ENCODE results near the gene FLVCR2. TPM values are rescaled to one million over a fixed set of nuclear protein-coding genes. Genes with fewer than 3 reads are reported as not detected.

The FLVCR2 gene
- total and polyA plus RNA-seq, 2 of the 13 experiments (the other 11 are each of a cell fraction or from before 2014, with no cell fraction given): 9.9 to 10.5 TPM

DNA sequence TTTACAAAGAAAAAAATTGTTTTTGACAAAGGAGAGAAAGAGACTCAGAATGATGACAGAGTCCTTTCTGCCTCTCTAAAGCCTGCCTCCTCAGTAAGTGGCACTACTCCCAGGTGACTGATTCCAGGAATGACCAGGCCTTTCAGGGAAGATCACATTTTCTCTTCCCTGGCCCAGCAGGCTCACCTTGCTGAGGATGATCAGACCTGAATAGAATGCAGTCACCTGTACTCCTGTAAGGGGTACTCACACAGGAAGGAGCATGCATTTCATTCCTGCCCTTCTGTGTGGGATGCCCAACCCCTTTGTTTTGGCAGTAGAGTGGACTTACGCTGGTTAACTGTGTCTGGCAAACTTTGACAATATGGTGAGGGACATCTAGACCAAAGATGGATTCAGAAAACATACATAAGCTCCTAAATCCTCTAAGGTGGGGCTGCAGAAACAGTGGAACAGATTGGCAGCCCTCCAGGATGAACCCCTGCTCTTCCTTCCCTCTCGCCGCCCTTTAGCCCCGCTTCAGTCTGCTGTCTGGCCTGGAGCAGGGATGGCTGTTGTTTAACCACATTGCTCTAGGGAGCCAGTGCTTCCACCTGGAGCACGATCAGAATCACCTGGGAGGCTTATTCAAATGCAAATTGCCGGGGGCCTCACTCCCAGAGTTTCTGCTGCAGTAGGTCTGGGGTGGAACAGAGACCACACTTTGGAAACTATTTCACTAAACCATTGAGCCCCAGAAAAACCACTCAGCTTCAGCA, 52.5 kb downstream of the FLVCR2 start:
- peaks cover 47% of the 10 kb centered on the region for H3K4me1 ChIP-seq (ENCODE audit: insufficient read depth, low read length)
- intact Hi-C loops (cut with micrococcal nuclease; ENCODE audit: unreplicated experiment) (no loop called here), in situ Hi-C loops (cut with HindIII; ENCODE audit: extremely low pct_ligation_motif_present, low pct_unique_long_range_greater_than_20kb) (no loop called here)
- no peak overlapping the region for H3K4me2 ChIP-seq (ENCODE audit: low read depth, low read length)
- H3K9ac ChIP-seq (ENCODE audit: insufficient read depth, low read depth, low read length): no peak overlapping the region
- no peak for FAIRE-seq
- H3K27ac ChIP-seq (ENCODE audit: extremely low read length, insufficient read depth, low read length): no peak overlapping the region
- H3K4me3 ChIP-seq (replicated peaks in 1 of 3; ENCODE audit: insufficient read depth in 1 of 3, low read depth in 2 of 3, low read length in 3 of 3): no peak overlapping the region
- BruUV-seq (replicated peaks): no TSS peak
- no peaks in the 10 kb centered on the region for H3K9me3 ChIP-seq (ENCODE audit: low read length)
- ChIA-PET POLR2A (no interaction called here), CTCF (ENCODE audit: low intra/inter-chr PET ratio, low total read pairs) (no interaction called here)
- H3K27me3 ChIP-seq (ENCODE audit: control insufficient read depth in 1 of 2, insufficient read depth in 2 of 2, low read length in 2 of 2): no peaks in the 10 kb centered on the region
- no peaks in the 10 kb centered on the region for H4K20me1 ChIP-seq (ENCODE audit: insufficient read depth, low read length)
- no peak for DNase-seq (ENCODE audit: low spot score)
- peaks cover 2 to 10% of the 10 kb centered on the region in 2 experiments; a peak in 2 of 5 replicates for H3K36me3 ChIP-seq (replicated peaks in 1 of 2; ENCODE audit: control insufficient read depth in 1 of 2, insufficient read depth in 2 of 2, low read length in 2 of 2)
- H3K79me2 ChIP-seq (ENCODE audit: insufficient read depth, low read length): no peaks in the 10 kb centered on the region
- TF ChIP-seq ZNF160 (CRISPR knock-in tag; IDR thresholded peaks at IDR 0.05) (no peak), ZBTB38 (CRISPR knock-in tag; IDR thresholded peaks at IDR 0.05) (0 out of 2 replicates have a peak, but pooled peaks have one; percentile 26), ZNF263 (CRISPR knock-in tag; IDR thresholded peaks at IDR 0.05) (peak; percentile 53; the same call in 1 of the 2 replicates)
- TF ChIP-seq, protein P1, sequence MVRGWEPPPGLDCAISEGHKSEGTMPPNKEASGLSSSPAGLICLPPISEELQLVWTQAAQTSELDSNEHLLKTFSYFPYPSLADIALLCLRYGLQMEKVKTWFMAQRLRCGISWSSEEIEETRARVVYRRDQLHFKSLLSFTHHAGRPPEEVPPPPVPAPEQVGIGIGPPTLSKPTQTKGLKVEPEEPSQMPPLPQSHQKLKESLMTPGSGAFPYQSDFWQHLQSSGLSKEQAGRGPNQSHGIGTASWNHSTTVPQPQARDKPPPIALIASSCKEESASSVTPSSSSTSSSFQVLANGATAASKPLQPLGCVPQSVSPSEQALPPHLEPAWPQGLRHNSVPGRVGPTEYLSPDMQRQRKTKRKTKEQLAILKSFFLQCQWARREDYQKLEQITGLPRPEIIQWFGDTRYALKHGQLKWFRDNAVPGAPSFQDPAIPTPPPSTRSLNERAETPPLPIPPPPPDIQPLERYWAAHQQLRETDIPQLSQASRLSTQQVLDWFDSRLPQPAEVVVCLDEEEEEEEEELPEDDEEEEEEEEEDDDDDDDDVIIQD (CRISPR knock-in tag; IDR thresholded peaks at IDR 0.05; ENCODE audit: low read depth): no peak
- TF ChIP-seq, protein P2, sequence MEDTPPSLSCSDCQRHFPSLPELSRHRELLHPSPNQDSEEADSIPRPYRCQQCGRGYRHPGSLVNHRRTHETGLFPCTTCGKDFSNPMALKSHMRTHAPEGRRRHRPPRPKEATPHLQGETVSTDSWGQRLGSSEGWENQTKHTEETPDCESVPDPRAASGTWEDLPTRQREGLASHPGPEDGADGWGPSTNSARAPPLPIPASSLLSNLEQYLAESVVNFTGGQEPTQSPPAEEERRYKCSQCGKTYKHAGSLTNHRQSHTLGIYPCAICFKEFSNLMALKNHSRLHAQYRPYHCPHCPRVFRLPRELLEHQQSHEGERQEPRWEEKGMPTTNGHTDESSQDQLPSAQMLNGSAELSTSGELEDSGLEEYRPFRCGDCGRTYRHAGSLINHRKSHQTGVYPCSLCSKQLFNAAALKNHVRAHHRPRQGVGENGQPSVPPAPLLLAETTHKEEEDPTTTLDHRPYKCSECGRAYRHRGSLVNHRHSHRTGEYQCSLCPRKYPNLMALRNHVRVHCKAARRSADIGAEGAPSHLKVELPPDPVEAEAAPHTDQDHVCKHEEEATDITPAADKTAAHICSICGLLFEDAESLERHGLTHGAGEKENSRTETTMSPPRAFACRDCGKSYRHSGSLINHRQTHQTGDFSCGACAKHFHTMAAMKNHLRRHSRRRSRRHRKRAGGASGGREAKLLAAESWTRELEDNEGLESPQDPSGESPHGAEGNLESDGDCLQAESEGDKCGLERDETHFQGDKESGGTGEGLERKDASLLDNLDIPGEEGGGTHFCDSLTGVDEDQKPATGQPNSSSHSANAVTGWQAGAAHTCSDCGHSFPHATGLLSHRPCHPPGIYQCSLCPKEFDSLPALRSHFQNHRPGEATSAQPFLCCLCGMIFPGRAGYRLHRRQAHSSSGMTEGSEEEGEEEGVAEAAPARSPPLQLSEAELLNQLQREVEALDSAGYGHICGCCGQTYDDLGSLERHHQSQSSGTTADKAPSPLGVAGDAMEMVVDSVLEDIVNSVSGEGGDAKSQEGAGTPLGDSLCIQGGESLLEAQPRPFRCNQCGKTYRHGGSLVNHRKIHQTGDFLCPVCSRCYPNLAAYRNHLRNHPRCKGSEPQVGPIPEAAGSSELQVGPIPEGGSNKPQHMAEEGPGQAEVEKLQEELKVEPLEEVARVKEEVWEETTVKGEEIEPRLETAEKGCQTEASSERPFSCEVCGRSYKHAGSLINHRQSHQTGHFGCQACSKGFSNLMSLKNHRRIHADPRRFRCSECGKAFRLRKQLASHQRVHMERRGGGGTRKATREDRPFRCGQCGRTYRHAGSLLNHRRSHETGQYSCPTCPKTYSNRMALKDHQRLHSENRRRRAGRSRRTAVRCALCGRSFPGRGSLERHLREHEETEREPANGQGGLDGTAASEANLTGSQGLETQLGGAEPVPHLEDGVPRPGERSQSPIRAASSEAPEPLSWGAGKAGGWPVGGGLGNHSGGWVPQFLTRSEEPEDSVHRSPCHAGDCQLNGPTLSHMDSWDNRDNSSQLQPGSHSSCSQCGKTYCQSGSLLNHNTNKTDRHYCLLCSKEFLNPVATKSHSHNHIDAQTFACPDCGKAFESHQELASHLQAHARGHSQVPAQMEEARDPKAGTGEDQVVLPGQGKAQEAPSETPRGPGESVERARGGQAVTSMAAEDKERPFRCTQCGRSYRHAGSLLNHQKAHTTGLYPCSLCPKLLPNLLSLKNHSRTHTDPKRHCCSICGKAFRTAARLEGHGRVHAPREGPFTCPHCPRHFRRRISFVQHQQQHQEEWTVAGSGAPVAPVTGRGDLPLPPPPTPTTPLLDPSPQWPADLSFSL (CRISPR knock-in tag; IDR thresholded peaks at IDR 0.05): no peak
- peak; percentile 30; the same call in 2 of the 3 replicates for ATAC-seq
- no peak overlapping the region for H2AFZ ChIP-seq (ENCODE audit: low read length)
- 82% methylated on average over 6 of the region's 6 CpGs for WGBS (ENCODE audit: low lambda C conversion rate)

Data from HepG2 (cell line).